GM21723 (cell line): Measurements from ENCODE around the gene NOC2L.
A peak's percentile ranks its signal among the peaks of the same experiment; 100 is the strongest.

ENCODE experiments used
- ATAC-seq: cut with Tn5 transposase; IDR thresholded peaks from one replicate; pipeline ENCODE4 v1.9.1; 2021; ENCODE audit warnings: mild to moderate bottlenecking, moderate library complexity; ENCODE audit not compliant: unreplicated experiment

NOC2L gene

GRCh38 chr1:975896-976683 lies 17.0 kb upstream of the NOC2L start:
- no peak for ATAC-seq

GRCh38 chr1:975365-975764 lies 16.3 kb upstream of the NOC2L start:
- ATAC-seq: no peak

- no peak for ATAC-seq
These were observed 15.8 kb upstream of the NOC2L start for GRCh38 chr1:974687-975328.

GRCh38 chr1:974293-974640 lies 15.2 kb upstream of the NOC2L start:
- no peak for ATAC-seq

- ATAC-seq: no peak
These were observed 14.6 kb upstream of the NOC2L start for GRCh38 chr1:973459-974292.

GRCh38 chr1:972726-973458 lies 13.8 kb upstream of the NOC2L start:
- ATAC-seq: no peak

GRCh38 chr1:971751-972506 lies 12.9 kb upstream of the NOC2L start:
- ATAC-seq: no peak

- no peak for ATAC-seq
These were observed 12.1 kb upstream of the NOC2L start for GRCh38 chr1:970973-971730.

GRCh38 chr1:970242-970972 lies 11.4 kb upstream of the NOC2L start:
- no peak for ATAC-seq

- no peak for ATAC-seq
These were observed 10.3 kb upstream of the NOC2L start for GRCh38 chr1:969260-969855.

- ATAC-seq: no peak
These were observed 8.6 kb upstream of the NOC2L start for GRCh38 chr1:967466-968343.

- peak; percentile 69 for ATAC-seq
These were observed 7.7 kb upstream of the NOC2L start for GRCh38 chr1:966704-967300.

- ATAC-seq: peak; percentile 42
These were observed 7.2 kb upstream of the NOC2L start, which contains the start of gene PLEKHN1 for GRCh38 chr1:966135-966703. PLEKHN1 (plus strand) TSS chr1:966482; CDS start chr1:966532, 50 bp downstream.

GRCh38 chr1:965526-966134 lies 6.6 kb upstream of the NOC2L start:
- no peak for ATAC-seq

GRCh38 chr1:964691-965525 lies 5.9 kb upstream of the NOC2L start:
- no peak for ATAC-seq
